Uterus (tissue), 2 donors: ENCODE measurements around the gene STRA6.

ENCODE experiments used
- CTCF ChIP-seq, 4 experiments: fragments of 200-600 bp in 2 of 4; fragments of 450-650 bp in 2 of 4; sonication (generic) in 2 of 4; IDR thresholded peaks; one replicate each; pipeline ENCODE4 v1.5.1; 2016 to 2019; ENCODE audit warnings: antibody characterized with exemption in 4 of 4, mild to moderate bottlenecking in 2 of 4, moderate library complexity in 1 of 4
- POLR2A ChIP-seq, 2 donors: fragments of 450-650 bp; IDR thresholded peaks; one replicate each; pipeline ENCODE4 v1.6.1; 2016; ENCODE audit warnings: antibody characterized with exemption in 2 of 2, mild to moderate bottlenecking in 1 of 2, moderate library complexity in 1 of 2

- TF ChIP-seq CTCF (IDR thresholded peaks at IDR 0.05) (no peak), POLR2A (IDR thresholded peaks at IDR 0.05) (no peak)
Measured at GRCh38 chr15:74193299-74193718, 9.3 kb downstream of the STRA6 start.
